ENCODE measurements around the gene TGM1. TPM values are rescaled to one million over a fixed set of nuclear protein-coding genes. Genes with fewer than 3 reads are reported as not detected.

TGM1 gene
- total and polyA plus RNA-seq, 2 experiments from 2014 or later = 0.31 to 0.63 TPM

DNA sequence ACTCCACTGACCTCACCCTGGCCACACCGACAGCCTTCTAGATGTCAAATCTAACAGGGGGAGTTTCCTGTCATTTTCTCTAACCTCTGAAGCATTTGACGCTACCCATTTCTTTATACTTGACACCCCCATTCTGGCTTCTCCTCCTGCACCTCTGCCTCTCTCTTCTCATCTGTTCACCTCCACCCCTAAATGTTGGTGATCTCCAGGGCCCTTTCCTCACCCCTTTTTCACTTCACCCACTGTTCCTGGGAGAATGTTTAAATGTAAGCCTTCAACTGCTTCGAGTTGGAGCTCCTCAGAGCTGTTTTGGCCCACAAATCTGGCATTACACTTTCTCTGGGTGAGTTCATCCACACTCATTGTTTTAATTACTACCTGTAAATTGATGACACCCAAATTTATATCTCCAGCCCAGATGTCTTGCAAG is 8.9 kb upstream of the TGM1 start:
- H3K36me3 ChIP-seq (ENCODE audit: insufficient read depth) = no peaks in the 10 kb centered on the region
- H3K4me1 Mint-ChIP-seq = peaks cover 22% of the 10 kb centered on the region
- peak overlapping the region; percentile 38; the same call in 1 of the 2 replicates for H2AFZ ChIP-seq
- H3K36me3 Mint-ChIP-seq (ENCODE audit: low read depth) = peaks cover 6% of the 10 kb centered on the region; the same call in 2 of the 3 replicates
- peaks cover 11% of the 10 kb centered on the region; the same call in 1 of the 2 replicates for H3F3A ChIP-seq (replicated peaks; ENCODE audit: low read depth)
- TF ChIP-seq, protein P1, sequence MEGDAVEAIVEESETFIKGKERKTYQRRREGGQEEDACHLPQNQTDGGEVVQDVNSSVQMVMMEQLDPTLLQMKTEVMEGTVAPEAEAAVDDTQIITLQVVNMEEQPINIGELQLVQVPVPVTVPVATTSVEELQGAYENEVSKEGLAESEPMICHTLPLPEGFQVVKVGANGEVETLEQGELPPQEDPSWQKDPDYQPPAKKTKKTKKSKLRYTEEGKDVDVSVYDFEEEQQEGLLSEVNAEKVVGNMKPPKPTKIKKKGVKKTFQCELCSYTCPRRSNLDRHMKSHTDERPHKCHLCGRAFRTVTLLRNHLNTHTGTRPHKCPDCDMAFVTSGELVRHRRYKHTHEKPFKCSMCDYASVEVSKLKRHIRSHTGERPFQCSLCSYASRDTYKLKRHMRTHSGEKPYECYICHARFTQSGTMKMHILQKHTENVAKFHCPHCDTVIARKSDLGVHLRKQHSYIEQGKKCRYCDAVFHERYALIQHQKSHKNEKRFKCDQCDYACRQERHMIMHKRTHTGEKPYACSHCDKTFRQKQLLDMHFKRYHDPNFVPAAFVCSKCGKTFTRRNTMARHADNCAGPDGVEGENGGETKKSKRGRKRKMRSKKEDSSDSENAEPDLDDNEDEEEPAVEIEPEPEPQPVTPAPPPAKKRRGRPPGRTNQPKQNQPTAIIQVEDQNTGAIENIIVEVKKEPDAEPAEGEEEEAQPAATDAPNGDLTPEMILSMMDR (conservative IDR thresholded peaks at IDR 0.05; ENCODE audit: low read depth in 2 of 2) = no peak
- TF ChIP-seq, protein P2, sequence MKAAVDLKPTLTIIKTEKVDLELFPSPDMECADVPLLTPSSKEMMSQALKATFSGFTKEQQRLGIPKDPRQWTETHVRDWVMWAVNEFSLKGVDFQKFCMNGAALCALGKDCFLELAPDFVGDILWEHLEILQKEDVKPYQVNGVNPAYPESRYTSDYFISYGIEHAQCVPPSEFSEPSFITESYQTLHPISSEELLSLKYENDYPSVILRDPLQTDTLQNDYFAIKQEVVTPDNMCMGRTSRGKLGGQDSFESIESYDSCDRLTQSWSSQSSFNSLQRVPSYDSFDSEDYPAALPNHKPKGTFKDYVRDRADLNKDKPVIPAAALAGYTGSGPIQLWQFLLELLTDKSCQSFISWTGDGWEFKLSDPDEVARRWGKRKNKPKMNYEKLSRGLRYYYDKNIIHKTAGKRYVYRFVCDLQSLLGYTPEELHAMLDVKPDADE (IDR thresholded peaks at IDR 0.05) = no peak
- TF ChIP-seq ZNF331 (CRISPR knock-in tag; IDR thresholded peaks at IDR 0.05; ENCODE audit: low read depth) (no peak), POLR2AphosphoS5 (IDR thresholded peaks at IDR 0.05; ENCODE audit: low read depth) (no peak), ZNF114 (CRISPR knock-in tag; IDR thresholded peaks at IDR 0.05) (no peak), CREB1 (CRISPR knock-in tag; IDR thresholded peaks at IDR 0.05; ENCODE audit: low read depth) (no peak), NANOG (IDR thresholded peaks at IDR 0.05; ENCODE audit: borderline replicate concordance) (no peak), JUNB (IDR thresholded peaks at IDR 0.05; ENCODE audit: unreplicated experiment) (no peak), EZH2 (IDR thresholded peaks at IDR 0.05; ENCODE audit: low read depth, unreplicated experiment) (no peak)
- TF ChIP-seq, protein P3, sequence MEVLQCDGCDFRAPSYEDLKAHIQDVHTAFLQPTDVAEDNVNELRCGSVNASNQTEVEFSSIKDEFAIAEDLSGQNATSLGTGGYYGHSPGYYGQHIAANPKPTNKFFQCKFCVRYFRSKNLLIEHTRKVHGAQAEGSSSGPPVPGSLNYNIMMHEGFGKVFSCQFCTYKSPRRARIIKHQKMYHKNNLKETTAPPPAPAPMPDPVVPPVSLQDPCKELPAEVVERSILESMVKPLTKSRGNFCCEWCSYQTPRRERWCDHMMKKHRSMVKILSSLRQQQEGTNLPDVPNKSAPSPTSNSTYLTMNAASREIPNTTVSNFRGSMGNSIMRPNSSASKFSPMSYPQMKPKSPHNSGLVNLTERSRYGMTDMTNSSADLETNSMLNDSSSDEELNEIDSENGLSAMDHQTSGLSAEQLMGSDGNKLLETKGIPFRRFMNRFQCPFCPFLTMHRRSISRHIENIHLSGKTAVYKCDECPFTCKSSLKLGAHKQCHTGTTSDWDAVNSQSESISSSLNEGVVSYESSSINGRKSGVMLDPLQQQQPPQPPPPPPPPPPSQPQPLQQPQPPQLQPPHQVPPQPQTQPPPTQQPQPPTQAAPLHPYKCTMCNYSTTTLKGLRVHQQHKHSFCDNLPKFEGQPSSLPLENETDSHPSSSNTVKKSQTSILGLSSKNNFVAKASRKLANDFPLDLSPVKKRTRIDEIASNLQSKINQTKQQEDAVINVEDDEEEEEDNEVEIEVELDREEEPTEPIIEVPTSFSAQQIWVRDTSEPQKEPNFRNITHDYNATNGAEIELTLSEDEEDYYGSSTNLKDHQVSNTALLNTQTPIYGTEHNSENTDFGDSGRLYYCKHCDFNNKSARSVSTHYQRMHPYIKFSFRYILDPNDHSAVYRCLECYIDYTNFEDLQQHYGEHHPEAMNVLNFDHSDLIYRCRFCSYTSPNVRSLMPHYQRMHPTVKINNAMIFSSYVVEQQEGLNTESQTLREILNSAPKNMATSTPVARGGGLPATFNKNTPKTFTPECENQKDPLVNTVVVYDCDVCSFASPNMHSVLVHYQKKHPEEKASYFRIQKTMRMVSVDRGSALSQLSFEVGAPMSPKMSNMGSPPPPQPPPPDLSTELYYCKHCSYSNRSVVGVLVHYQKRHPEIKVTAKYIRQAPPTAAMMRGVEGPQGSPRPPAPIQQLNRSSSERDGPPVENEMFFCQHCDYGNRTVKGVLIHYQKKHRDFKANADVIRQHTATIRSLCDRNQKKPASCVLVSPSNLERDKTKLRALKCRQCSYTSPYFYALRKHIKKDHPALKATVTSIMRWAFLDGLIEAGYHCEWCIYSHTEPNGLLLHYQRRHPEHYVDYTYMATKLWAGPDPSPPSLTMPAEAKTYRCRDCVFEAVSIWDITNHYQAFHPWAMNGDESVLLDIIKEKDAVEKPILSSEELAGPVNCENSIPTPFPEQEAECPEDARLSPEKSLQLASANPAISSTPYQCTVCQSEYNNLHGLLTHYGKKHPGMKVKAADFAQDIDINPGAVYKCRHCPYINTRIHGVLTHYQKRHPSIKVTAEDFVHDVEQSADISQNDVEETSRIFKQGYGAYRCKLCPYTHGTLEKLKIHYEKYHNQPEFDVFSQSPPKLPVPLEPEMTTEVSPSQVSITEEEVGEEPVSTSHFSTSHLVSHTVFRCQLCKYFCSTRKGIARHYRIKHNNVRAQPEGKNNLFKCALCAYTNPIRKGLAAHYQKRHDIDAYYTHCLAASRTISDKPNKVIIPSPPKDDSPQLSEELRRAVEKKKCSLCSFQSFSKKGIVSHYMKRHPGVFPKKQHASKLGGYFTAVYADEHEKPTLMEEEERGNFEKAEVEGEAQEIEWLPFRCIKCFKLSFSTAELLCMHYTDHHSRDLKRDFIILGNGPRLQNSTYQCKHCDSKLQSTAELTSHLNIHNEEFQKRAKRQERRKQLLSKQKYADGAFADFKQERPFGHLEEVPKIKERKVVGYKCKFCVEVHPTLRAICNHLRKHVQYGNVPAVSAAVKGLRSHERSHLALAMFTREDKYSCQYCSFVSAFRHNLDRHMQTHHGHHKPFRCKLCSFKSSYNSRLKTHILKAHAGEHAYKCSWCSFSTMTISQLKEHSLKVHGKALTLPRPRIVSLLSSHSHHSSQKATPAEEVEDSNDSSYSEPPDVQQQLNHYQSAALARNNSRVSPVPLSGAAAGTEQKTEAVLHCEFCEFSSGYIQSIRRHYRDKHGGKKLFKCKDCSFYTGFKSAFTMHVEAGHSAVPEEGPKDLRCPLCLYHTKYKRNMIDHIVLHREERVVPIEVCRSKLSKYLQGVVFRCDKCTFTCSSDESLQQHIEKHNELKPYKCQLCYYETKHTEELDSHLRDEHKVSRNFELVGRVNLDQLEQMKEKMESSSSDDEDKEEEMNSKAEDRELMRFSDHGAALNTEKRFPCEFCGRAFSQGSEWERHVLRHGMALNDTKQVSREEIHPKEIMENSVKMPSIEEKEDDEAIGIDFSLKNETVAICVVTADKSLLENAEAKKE (CRISPR knock-in tag; IDR thresholded peaks at IDR 0.05) = no peak
- TF ChIP-seq, protein P4, sequence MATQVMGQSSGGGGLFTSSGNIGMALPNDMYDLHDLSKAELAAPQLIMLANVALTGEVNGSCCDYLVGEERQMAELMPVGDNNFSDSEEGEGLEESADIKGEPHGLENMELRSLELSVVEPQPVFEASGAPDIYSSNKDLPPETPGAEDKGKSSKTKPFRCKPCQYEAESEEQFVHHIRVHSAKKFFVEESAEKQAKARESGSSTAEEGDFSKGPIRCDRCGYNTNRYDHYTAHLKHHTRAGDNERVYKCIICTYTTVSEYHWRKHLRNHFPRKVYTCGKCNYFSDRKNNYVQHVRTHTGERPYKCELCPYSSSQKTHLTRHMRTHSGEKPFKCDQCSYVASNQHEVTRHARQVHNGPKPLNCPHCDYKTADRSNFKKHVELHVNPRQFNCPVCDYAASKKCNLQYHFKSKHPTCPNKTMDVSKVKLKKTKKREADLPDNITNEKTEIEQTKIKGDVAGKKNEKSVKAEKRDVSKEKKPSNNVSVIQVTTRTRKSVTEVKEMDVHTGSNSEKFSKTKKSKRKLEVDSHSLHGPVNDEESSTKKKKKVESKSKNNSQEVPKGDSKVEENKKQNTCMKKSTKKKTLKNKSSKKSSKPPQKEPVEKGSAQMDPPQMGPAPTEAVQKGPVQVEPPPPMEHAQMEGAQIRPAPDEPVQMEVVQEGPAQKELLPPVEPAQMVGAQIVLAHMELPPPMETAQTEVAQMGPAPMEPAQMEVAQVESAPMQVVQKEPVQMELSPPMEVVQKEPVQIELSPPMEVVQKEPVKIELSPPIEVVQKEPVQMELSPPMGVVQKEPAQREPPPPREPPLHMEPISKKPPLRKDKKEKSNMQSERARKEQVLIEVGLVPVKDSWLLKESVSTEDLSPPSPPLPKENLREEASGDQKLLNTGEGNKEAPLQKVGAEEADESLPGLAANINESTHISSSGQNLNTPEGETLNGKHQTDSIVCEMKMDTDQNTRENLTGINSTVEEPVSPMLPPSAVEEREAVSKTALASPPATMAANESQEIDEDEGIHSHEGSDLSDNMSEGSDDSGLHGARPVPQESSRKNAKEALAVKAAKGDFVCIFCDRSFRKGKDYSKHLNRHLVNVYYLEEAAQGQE (IDR thresholded peaks at IDR 0.05; ENCODE audit: unreplicated experiment) = no peak
- H3K4me3 ChIP-seq = peak overlapping the region; percentile 86
- ATAC-seq (no peak), DNase-seq (ENCODE audit: low spot score) (no peak)
- H3K9me2 ChIP-seq (ENCODE audit: insufficient read depth) = no peaks in the 10 kb centered on the region
- H3K4me3 Mint-ChIP-seq = peak overlapping the region; percentile 77
- H3K4me2 ChIP-seq = peak overlapping the region; percentile 84
- no peaks in the 10 kb centered on the region; the same call in 1 of the 2 replicates for H3K79me2 ChIP-seq (replicated peaks; ENCODE audit: insufficient read depth)
- peaks cover 10% of the 10 kb centered on the region for H3K27me3 Mint-ChIP-seq (ENCODE audit: insufficient read depth, low read depth, poor library complexity)
- no peak overlapping the region for H3K27ac ChIP-seq (ENCODE audit: low read depth)
- no peaks in the 10 kb centered on the region for H3K27me3 ChIP-seq (ENCODE audit: insufficient read depth)
- no peaks in the 10 kb centered on the region for H4K20me1 ChIP-seq (replicated peaks; ENCODE audit: insufficient read depth)
- H3K27ac Mint-ChIP-seq = no peak overlapping the region
- H3K4me1 ChIP-seq (ENCODE audit: insufficient read depth) = peaks cover 16% of the 10 kb centered on the region
- H3K9me3 Mint-ChIP-seq = no peaks in the 10 kb centered on the region; the same call in 2 of the 3 replicates
